Type B pancreatic cell (in vitro differentiated cells): ENCODE data around the gene DIP2A. TPM values are rescaled to one million over a fixed set of nuclear protein-coding genes. Genes with fewer than 3 reads are reported as not detected.

Experiments used
- DNase-seq: peaks from one replicate; pipeline ENCODE4 v3.0.0; 2021; ENCODE audit warnings: mixed read lengths; ENCODE audit not compliant: unreplicated experiment; ENCODE audit errors: extremely low spot score
- H3K27ac Mint-ChIP-seq: 2 replicates; pipeline ENCODE4 v1.8.0; 2021; ENCODE audit warnings: mild to moderate bottlenecking, mixed read lengths
- H3K27me3 Mint-ChIP-seq: 2 replicates; pipeline ENCODE4 v1.8.0; 2021; ENCODE audit warnings: mixed read lengths
- H3K36me3 Mint-ChIP-seq: 2 replicates; pipeline ENCODE4 v1.8.0; 2021; ENCODE audit warnings: mixed read lengths
- H3K4me1 Mint-ChIP-seq: one replicate; pipeline ENCODE4 v1.8.0; 2021; ENCODE audit warnings: mixed read lengths; ENCODE audit not compliant: unreplicated experiment
- H3K4me3 Mint-ChIP-seq: 2 replicates; pipeline ENCODE4 v1.8.0; 2021; ENCODE audit warnings: mild to moderate bottlenecking, mixed read lengths
- H3K9me3 Mint-ChIP-seq: 2 replicates; pipeline ENCODE4 v1.8.0; 2021; ENCODE audit warnings: mixed read lengths
- total RNA-seq: library from RNA; stranded (reverse); gene quantifications from 2 replicates; pipeline ENCODE4 v1.2.1, GENCODE V29; 2021; ENCODE audit warnings: low replicate concordance
- TF ChIP-seq, protein P1 (sequence below): fragments of 200-600 bp; sonication (generic); conservative IDR thresholded peaks from 2 replicates; pipeline ENCODE4 v1.5.0; 2021; ENCODE audit warnings: antibody characterized with exemption, mild to moderate bottlenecking

DIP2A gene
- total RNA-seq, 1 donor from 2014 or later = 49.4 TPM

DNA sequence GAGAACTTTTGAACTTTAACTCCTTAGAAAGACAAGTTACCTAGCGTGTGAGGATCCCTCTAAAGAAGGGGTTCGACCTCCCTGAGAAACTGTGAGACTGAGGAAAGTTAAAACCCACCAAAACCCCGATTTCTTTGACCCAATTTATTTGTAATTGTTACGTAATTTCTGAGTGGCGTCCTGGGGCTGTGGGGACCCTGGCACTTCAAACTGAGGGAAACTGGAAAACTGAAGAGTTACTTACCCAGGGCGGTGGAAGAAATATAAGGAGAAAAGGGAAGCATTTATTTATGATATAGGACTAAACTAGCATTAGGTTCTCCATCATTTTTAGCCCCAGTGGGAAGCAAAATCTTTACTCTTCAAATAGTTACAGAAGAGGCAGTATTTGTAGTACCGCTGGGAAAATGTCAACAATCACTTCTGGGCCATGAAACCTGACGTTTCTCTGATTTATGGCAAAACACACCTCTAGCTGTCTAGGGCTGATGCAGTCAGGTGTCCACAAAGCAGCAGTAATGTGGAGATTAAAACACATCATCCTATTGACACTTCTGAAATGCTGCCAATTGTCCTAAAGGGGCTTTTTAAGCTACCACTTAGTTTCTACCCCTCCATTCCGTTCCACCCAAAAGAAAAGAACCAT, 145.8 kb downstream of the DIP2A start:
- Mint-ChIP-seq H3K4me1 (peaks cover 28% of the 10 kb centered on the region), H3K4me3 (peak overlapping the region; percentile 36), H3K27me3 (peaks cover 7% of the 10 kb centered on the region), H3K36me3 (no peaks in the 10 kb centered on the region), H3K27ac (no peak overlapping the region), H3K9me3 (no peaks in the 10 kb centered on the region)
- DNase-seq = no peak
- TF ChIP-seq, protein P1, sequence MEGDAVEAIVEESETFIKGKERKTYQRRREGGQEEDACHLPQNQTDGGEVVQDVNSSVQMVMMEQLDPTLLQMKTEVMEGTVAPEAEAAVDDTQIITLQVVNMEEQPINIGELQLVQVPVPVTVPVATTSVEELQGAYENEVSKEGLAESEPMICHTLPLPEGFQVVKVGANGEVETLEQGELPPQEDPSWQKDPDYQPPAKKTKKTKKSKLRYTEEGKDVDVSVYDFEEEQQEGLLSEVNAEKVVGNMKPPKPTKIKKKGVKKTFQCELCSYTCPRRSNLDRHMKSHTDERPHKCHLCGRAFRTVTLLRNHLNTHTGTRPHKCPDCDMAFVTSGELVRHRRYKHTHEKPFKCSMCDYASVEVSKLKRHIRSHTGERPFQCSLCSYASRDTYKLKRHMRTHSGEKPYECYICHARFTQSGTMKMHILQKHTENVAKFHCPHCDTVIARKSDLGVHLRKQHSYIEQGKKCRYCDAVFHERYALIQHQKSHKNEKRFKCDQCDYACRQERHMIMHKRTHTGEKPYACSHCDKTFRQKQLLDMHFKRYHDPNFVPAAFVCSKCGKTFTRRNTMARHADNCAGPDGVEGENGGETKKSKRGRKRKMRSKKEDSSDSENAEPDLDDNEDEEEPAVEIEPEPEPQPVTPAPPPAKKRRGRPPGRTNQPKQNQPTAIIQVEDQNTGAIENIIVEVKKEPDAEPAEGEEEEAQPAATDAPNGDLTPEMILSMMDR = no peak

DNA sequence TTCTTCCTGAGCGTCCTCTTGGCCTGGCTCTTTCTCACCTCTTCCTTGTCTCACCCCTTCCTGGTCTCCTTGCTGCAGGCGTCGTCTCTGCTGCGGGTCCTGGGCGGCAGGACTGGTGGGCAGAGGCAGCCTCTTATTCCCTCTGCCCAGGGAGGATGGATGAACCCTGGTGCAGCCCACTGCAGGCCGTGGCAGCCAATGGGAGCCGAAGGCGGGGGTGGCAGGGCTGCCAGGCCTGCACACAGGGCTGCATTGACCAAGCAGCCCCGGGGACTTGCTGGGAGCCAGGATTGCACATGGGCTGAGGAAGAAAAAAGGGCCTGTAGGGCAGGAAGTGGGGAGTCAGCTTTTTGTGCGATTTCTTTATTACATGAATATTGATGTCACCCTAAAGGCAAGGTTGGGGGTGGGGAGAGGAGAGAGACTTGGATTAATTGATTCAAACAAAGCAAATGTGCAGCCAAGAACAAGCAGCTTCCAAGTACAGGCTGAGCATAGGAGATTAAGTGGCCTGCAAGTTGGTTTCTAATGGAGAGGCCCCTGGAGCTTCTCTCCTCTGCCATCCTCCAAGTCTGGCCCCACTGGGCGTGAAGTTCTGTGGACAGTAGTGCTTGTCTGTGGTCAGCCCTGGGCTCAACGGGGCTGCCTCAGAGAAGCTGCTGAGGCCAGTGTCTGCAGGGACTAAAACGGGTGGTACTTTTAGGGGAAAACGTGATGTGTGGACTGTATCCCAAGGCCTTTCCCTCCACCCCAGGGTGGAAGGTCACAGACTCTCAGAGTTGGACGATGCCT, 146.5 kb downstream of the DIP2A start, which contains the start of gene S100B:
Gene S100B, minus strand, starts transcription at position 108 of the 792 bp plus-strand sequence. CDS start 2,667 bp downstream, outside the sequence.
- no peak for DNase-seq
- no peaks in the 10 kb centered on the region for H3K9me3 Mint-ChIP-seq
- no peak within 1 kb of the TSS for H3K27ac Mint-ChIP-seq
- H3K4me3 Mint-ChIP-seq = peak within 1 kb of the TSS; percentile 36
- peaks cover 7% of the 10 kb centered on the region for H3K27me3 Mint-ChIP-seq
- TF ChIP-seq, protein P1 = no peak
- H3K36me3 Mint-ChIP-seq = no peaks in the 10 kb centered on the region
- H3K4me1 Mint-ChIP-seq = peaks cover 21% of the 10 kb centered on the region

DNA sequence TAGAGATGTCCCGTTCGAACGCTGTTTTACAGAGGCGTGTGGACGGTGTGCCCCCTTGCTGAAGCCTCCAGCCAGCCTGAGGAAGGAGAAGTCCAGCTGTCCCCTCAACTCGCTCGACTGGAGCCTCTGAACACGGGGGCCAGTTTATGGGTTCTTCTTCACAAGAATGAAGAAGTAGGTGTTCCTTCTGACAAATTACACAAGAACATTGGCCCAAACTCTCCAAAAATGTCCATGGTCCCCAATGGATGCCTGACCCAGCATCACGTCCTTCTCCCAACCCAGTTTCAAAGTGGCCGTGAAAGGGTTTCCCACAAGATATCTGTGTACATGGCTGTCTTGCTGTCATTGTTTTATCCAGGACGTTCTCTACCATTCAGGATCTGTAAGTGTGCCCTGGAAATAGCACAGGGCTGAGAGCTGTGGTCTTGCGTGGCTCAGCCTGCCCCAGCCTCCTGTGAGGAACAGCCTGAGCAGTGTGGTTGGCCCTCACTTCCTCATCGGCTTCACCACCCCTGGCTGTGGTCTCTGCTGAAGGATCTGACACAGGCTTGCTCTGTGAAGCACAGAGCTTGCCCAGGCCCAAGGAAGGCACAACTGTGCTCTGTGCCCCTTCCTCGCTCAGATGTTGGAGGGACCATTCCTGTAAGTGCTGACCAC, 147.2 kb downstream of the DIP2A start:
- H3K4me1 Mint-ChIP-seq = peaks cover 20% of the 10 kb centered on the region
- TF ChIP-seq, protein P1 = no peak

DNA sequence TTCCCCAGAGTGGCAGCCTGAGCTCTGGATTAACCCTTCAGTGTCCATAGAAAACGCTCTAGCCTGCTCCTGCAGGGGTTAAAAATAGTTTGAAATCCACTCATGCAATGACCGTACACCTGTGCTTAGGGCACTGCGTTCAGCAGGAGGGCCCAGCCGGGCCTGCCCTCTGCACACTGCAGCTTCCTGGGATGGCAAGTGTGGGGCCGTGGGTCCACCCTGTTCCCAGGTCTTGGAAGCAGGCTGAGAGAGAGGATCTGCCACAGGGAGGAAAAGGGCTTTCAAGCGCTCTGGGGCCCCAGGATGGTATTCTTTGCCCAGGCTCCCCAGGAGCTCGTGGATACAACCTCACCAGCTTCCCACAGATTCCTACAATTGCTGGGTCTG, 147.7 kb downstream of the DIP2A start:
- H3K9me3 Mint-ChIP-seq = no peaks in the 10 kb centered on the region
- peaks cover 7% of the 10 kb centered on the region for H3K27me3 Mint-ChIP-seq
- no peaks in the 10 kb centered on the region for H3K36me3 Mint-ChIP-seq
- H3K4me1 Mint-ChIP-seq = peaks cover 20% of the 10 kb centered on the region
- no peak overlapping the region for H3K27ac Mint-ChIP-seq
- TF ChIP-seq, protein P1 = no peak
- no peak for DNase-seq
- H3K4me3 Mint-ChIP-seq = no peak overlapping the region

More for the DNA sequence above, 147.2 kb downstream of the DIP2A start:
- Mint-ChIP-seq H3K9me3 (no peaks in the 10 kb centered on the region), H3K27ac (no peak overlapping the region), H3K4me3 (no peak overlapping the region), H3K27me3 (peaks cover 7% of the 10 kb centered on the region), H3K36me3 (no peaks in the 10 kb centered on the region)
- DNase-seq = no peak

DNA sequence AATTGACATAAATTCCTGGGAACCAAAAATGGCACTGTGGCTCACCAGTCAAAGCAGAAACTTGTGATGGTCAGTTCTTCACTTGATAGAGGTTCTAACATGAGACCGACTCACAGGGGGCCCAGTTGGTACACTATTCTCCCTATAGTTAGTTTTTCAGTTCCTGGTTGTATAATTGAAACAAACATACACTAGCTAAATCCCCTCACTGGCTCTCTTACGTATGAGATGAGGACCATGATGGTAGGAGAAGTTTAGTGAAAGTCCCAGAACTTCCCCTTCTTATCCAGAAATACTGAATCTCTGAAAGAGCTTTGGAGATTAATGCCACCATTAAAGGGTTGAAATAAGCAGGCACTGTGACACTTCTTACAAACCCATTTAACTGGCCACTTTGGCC, 148.9 kb downstream of the DIP2A start:
- Mint-ChIP-seq H3K27ac (no peak overlapping the region), H3K36me3 (no peaks in the 10 kb centered on the region), H3K9me3 (no peaks in the 10 kb centered on the region), H3K27me3 (peaks cover 7% of the 10 kb centered on the region), H3K4me3 (no peak overlapping the region), H3K4me1 (peaks cover 13% of the 10 kb centered on the region)
- DNase-seq = no peak
- TF ChIP-seq, protein P1 = no peak
